Skeletal muscle satellite cell (primary cell): ENCODE data around the gene PEA15.

Experiments used
- H3K27me3 ChIP-seq: 2 replicates; pipeline ENCODE4 v1.7.0; 2013; ENCODE audit warnings: low read length; ENCODE audit not compliant: control insufficient read depth, insufficient read depth
- H3K36me3 ChIP-seq: 2 replicates; pipeline ENCODE4 v1.7.0; 2013; ENCODE audit warnings: mild to moderate bottlenecking, control low read depth, low read length; ENCODE audit not compliant: insufficient read depth
- H3K4me1 ChIP-seq: 2 replicates; pipeline ENCODE4 v1.7.0; 2013; ENCODE audit warnings: low read length; ENCODE audit not compliant: control insufficient read depth, insufficient read depth
- H3K4me2 ChIP-seq: 2 replicates; pipeline ENCODE4 v1.7.0; 2013; ENCODE audit warnings: mild to moderate bottlenecking, low read length
- H3K4me3 ChIP-seq: 2 replicates; pipeline ENCODE4 v1.7.0; 2013; ENCODE audit warnings: low read length
- H3K9ac ChIP-seq: 2 replicates; pipeline ENCODE4 v1.7.0; 2013; ENCODE audit warnings: mild to moderate bottlenecking, low read depth, low read length, moderate library complexity
- H3K9me3 ChIP-seq: replicated peaks from 2 replicates; pipeline ENCODE4 v1.7.0; 2013; ENCODE audit warnings: mild to moderate bottlenecking, control low read depth, low read length

Gene PEA15

DNA sequence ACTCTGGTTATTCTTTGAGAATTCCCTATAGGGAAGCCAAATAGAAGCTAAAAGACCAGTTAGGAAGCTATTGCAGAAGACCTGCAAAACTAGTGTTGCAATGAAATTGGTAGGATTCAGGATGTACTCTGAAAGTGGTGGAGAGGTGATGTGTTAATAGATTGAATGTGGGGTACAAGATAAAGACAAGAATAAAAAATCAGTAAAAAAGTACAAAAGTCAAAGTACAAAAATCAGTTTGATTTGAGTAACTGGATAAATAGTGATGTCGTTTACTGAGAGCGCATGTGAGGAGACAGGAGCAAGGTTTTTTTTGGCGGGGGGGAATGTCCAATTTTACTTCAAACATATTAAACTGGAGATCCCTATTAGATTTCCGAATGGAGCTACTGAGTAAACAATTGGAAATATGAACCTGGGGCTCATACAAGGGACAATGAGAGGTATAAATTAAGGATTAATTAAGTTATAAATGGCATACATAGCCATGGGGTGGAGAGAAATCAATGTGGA lies 59.7 kb downstream of the PEA15 start:
- Histone ChIP-seq H3K9ac (no peak overlapping the region), H3K9me3 (no peaks in the 10 kb centered on the region), H3K4me1 (peaks cover 22% of the 10 kb centered on the region), H3K27me3 (peaks cover 3% of the 10 kb centered on the region), H3K4me3 (no peak overlapping the region), H3K36me3 (no peaks in the 10 kb centered on the region), H3K4me2 (no peak overlapping the region)
